ENCODE measurements around the gene TYMS. TPM values are rescaled to one million over a fixed set of nuclear protein-coding genes. Genes with fewer than 3 reads are reported as not detected.

Gene TYMS
- total and polyA plus RNA-seq, 9 of the 15 experiments (the other 6 are each of a cell fraction or from before 2014, with no cell fraction given), result 69.1 to 409 (median 175) TPM

GRCh38 chr18:631560-631959 lies 25.9 kb upstream of the TYMS start (continued):
- no peak for TF ChIP-seq CHCHD3 (CRISPR knock-in tag; IDR thresholded peaks at IDR 0.05)
- no peak for TF ChIP-seq TAF7 (tag; IDR thresholded peaks at IDR 0.05)
- peak; percentile 20; the same call in 1 of the 2 replicates for TF ChIP-seq GATA2 (CRISPR knock-in tag; IDR thresholded peaks at IDR 0.05)
- no peak for TF ChIP-seq POU5F1 (IDR thresholded peaks at IDR 0.05; ENCODE audit: borderline replicate concordance, low read depth, low read length, partially characterized antibody)
- TF ChIP-seq CHD4 (IDR thresholded peaks at IDR 0.05; ENCODE audit: insufficient read depth, insufficient replicate concordance, low read depth, low read length, poor library complexity, severe bottlenecking), result no peak
- TF ChIP-seq ZFP30 (CRISPR knock-in tag; IDR thresholded peaks at IDR 0.05; ENCODE audit: borderline replicate concordance), result no peak
- TF ChIP-seq HMG20B (CRISPR knock-in tag; IDR thresholded peaks at IDR 0.05), result no peak
- no peak for TF ChIP-seq CAMTA2 (CRISPR knock-in tag; conservative IDR thresholded peaks at IDR 0.05)
- TF ChIP-seq SAFB (IDR thresholded peaks at IDR 0.05; ENCODE audit: borderline replicate concordance, low read depth, low read length), result no peak
- TF ChIP-seq EWSR1 (IDR thresholded peaks at IDR 0.05; ENCODE audit: borderline replicate concordance, low read depth, partially characterized antibody), result no peak
- TF ChIP-seq ZNF146 (CRISPR knock-in tag; IDR thresholded peaks at IDR 0.05; ENCODE audit: unreplicated experiment), result no peak
- no peak for TF ChIP-seq CCNT2 (IDR thresholded peaks at IDR 0.05; ENCODE audit: borderline replicate concordance, extremely low read depth, insufficient read length, low read depth, low read length)
- no peak for TF ChIP-seq ZNF3 (CRISPR knock-in tag; IDR thresholded peaks at IDR 0.05)
- no peak for TF ChIP-seq POLR2G (IDR thresholded peaks at IDR 0.05; ENCODE audit: low read depth, low read length)
- no peak for TF ChIP-seq BRD4 (IDR thresholded peaks at IDR 0.05)
- TF ChIP-seq CBFA2T3 (IDR thresholded peaks at IDR 0.05), result no peak
- no peak for TF ChIP-seq SIN3A (IDR thresholded peaks at IDR 0.05; ENCODE audit: borderline replicate concordance in 2 of 2, control insufficient read depth in 1 of 2, low read depth in 2 of 2, low read length in 2 of 2)
- TF ChIP-seq TBP (optimal IDR thresholded peaks at IDR 0.05; ENCODE audit: low read depth, low read length), result no peak
- TF ChIP-seq POLR2AphosphoS5 (IDR thresholded peaks at IDR 0.05; ENCODE audit: control insufficient read depth, insufficient read depth, low read depth, low read length), result no peak
- no peak for TF ChIP-seq ZNF583 (CRISPR knock-in tag; IDR thresholded peaks at IDR 0.05)
- TF ChIP-seq ZNF639 (CRISPR knock-in tag; conservative IDR thresholded peaks at IDR 0.05 in 1 of 2, IDR thresholded peaks at IDR 0.05 in 1 of 2), result no peak
- no peak for TF ChIP-seq MXI1 (IDR thresholded peaks at IDR 0.05; ENCODE audit: low read depth, low read length)
- TF ChIP-seq TRIM28 (IDR thresholded peaks at IDR 0.05), result peak; percentile 82
- TF ChIP-seq TRIM24 (IDR thresholded peaks at IDR 0.05), result peak; percentile 77 to 83
- no peak for TF ChIP-seq ZZZ3 (IDR thresholded peaks at IDR 0.05)
- TF ChIP-seq MEIS2 (IDR thresholded peaks at IDR 0.05; ENCODE audit: partially characterized antibody), result peak; percentile 25
- no peak for TF ChIP-seq POLR2B (IDR thresholded peaks at IDR 0.05; ENCODE audit: low read depth, partially characterized antibody)
- TF ChIP-seq POLR2AphosphoS2 (IDR thresholded peaks at IDR 0.05; ENCODE audit: low read length), result no peak
- TF ChIP-seq FOXO4 (CRISPR knock-in tag; IDR thresholded peaks at IDR 0.05), result no peak
